ENCODE measurements around the gene CDKN2A. TPM values are rescaled to one million over a fixed set of nuclear protein-coding genes. Genes with fewer than 3 reads are reported as not detected.

The CDKN2A gene
- polyA plus RNA-seq, 1 donor from 2014 or later = not detected

DNA sequence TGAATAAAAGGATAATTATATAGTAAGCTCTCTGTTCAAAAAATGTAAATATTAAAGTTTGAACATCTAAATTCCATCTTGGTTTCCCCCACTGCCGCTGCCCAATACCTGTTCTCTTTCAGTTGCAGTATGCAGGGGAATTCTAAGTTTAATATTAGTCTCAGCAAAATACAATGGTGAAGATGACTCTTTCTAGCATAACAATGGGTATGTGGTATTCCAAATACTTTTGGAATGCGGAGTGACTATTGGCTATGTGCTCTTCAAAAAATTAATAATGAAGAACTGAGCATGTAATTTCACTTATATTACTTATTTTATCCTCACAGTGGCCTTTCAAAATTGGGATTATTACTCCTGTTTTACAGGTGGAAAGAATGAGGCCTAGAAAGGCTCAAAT, 3.8 kb upstream of the CDKN2A start:
- H3K27me3 ChIP-seq (ENCODE audit: insufficient read depth, low read depth, low read length) = peaks cover 99% of the 10 kb centered on the region
- H3K27ac ChIP-seq (ENCODE audit: low read length) = no peak overlapping the region
- no peak for TF ChIP-seq SMC3 (conservative IDR thresholded peaks at IDR 0.05; ENCODE audit: poor library complexity)
- no peaks in the 10 kb centered on the region for H3K36me3 ChIP-seq (ENCODE audit: insufficient read depth, low read length)
- no peak overlapping the region for H3K4me2 ChIP-seq (ENCODE audit: low read length)
- H3K9me2 ChIP-seq (ENCODE audit: insufficient read depth, low read length) = no peaks in the 10 kb centered on the region
- H3K9ac ChIP-seq (ENCODE audit: low read length) = no peak overlapping the region
- no peak overlapping the region for H3K4me3 ChIP-seq (ENCODE audit: low read length)
- no peaks in the 10 kb centered on the region for H3K79me2 ChIP-seq (replicated peaks; ENCODE audit: insufficient read depth, low read length)
- no peaks in the 10 kb centered on the region for H3K9me3 ChIP-seq (ENCODE audit: low read length)
- H3F3A ChIP-seq (ENCODE audit: insufficient read depth, low read length, poor library complexity, severe bottlenecking) = no peaks in the 10 kb centered on the region
- H4K20me1 ChIP-seq (ENCODE audit: insufficient read depth) = no peaks in the 10 kb centered on the region
- no peak overlapping the region for H2AFZ ChIP-seq (ENCODE audit: low read depth, low read length)

- Histone ChIP-seq H2AFZ (ENCODE audit: low read depth, low read length) (no peak overlapping the region), H3K9ac (ENCODE audit: low read length) (no peak overlapping the region), H3K79me2 (replicated peaks; ENCODE audit: insufficient read depth, low read length) (no peaks in the 10 kb centered on the region), H3F3A (ENCODE audit: insufficient read depth, low read length, poor library complexity, severe bottlenecking) (no peaks in the 10 kb centered on the region), H3K4me3 (ENCODE audit: low read length) (no peak overlapping the region), H3K36me3 (ENCODE audit: insufficient read depth, low read length) (no peaks in the 10 kb centered on the region), H4K20me1 (ENCODE audit: insufficient read depth) (no peaks in the 10 kb centered on the region), H3K4me2 (ENCODE audit: low read length) (no peak overlapping the region), H3K27me3 (ENCODE audit: insufficient read depth, low read depth, low read length) (peaks cover 99% of the 10 kb centered on the region), H3K27ac (ENCODE audit: low read length) (no peak overlapping the region), H3K9me2 (ENCODE audit: insufficient read depth, low read length) (no peaks in the 10 kb centered on the region), H3K9me3 (ENCODE audit: low read length) (no peaks in the 10 kb centered on the region)
- TF ChIP-seq EP300 (conservative IDR thresholded peaks at IDR 0.05; ENCODE audit: poor library complexity, severe bottlenecking) = no peak
- no peak for TF ChIP-seq SMC3 (conservative IDR thresholded peaks at IDR 0.05; ENCODE audit: poor library complexity)
- no peak for TF ChIP-seq RAD21 (conservative IDR thresholded peaks at IDR 0.05)
- TF ChIP-seq, protein P1, sequence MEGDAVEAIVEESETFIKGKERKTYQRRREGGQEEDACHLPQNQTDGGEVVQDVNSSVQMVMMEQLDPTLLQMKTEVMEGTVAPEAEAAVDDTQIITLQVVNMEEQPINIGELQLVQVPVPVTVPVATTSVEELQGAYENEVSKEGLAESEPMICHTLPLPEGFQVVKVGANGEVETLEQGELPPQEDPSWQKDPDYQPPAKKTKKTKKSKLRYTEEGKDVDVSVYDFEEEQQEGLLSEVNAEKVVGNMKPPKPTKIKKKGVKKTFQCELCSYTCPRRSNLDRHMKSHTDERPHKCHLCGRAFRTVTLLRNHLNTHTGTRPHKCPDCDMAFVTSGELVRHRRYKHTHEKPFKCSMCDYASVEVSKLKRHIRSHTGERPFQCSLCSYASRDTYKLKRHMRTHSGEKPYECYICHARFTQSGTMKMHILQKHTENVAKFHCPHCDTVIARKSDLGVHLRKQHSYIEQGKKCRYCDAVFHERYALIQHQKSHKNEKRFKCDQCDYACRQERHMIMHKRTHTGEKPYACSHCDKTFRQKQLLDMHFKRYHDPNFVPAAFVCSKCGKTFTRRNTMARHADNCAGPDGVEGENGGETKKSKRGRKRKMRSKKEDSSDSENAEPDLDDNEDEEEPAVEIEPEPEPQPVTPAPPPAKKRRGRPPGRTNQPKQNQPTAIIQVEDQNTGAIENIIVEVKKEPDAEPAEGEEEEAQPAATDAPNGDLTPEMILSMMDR (IDR thresholded peaks at IDR 0.05; ENCODE audit: poor library complexity, severe bottlenecking) = no peak
- no peak for TF ChIP-seq REST (IDR thresholded peaks at IDR 0.05; ENCODE audit: borderline replicate concordance)
- no peak for TF ChIP-seq POLR2AphosphoS5 (IDR thresholded peaks at IDR 0.05)
- no peak for TF ChIP-seq EZH2 (IDR thresholded peaks at IDR 0.05; ENCODE audit: borderline replicate concordance, insufficient read depth, low read length, poor library complexity, severe bottlenecking)
- no peak for TF ChIP-seq TAF1 (IDR thresholded peaks at IDR 0.05; ENCODE audit: low read depth)
- TF ChIP-seq MXI1 (conservative IDR thresholded peaks at IDR 0.05; ENCODE audit: poor library complexity, severe bottlenecking) = no peak
Observed at GRCh38 chr9:21997480-21997879, 3.3 kb upstream of the CDKN2A start.

- Histone ChIP-seq H3K4me2 (ENCODE audit: low read length) (no peak overlapping the region), H3K9me3 (ENCODE audit: low read length) (no peaks in the 10 kb centered on the region), H3K4me3 (ENCODE audit: low read length) (no peak overlapping the region), H3K79me2 (replicated peaks; ENCODE audit: insufficient read depth, low read length) (no peaks in the 10 kb centered on the region), H2AFZ (ENCODE audit: low read depth, low read length) (no peak overlapping the region), H3K27me3 (ENCODE audit: insufficient read depth, low read depth, low read length) (peaks cover 99% of the 10 kb centered on the region), H3K9me2 (ENCODE audit: insufficient read depth, low read length) (no peaks in the 10 kb centered on the region), H3K36me3 (ENCODE audit: insufficient read depth, low read length) (no peaks in the 10 kb centered on the region), H3K27ac (ENCODE audit: low read length) (no peak overlapping the region), H4K20me1 (ENCODE audit: insufficient read depth) (no peaks in the 10 kb centered on the region), H3F3A (ENCODE audit: insufficient read depth, low read length, poor library complexity, severe bottlenecking) (no peaks in the 10 kb centered on the region), H3K9ac (ENCODE audit: low read length) (no peak overlapping the region)
- no peak for TF ChIP-seq POLR2AphosphoS5 (IDR thresholded peaks at IDR 0.05)
- TF ChIP-seq, protein P1 (IDR thresholded peaks at IDR 0.05; ENCODE audit: poor library complexity, severe bottlenecking) = no peak
- TF ChIP-seq SMC3 (conservative IDR thresholded peaks at IDR 0.05; ENCODE audit: poor library complexity) = no peak
- TF ChIP-seq RAD21 (conservative IDR thresholded peaks at IDR 0.05) = no peak
- no peak for TF ChIP-seq EZH2 (IDR thresholded peaks at IDR 0.05; ENCODE audit: borderline replicate concordance, insufficient read depth, low read length, poor library complexity, severe bottlenecking)
- TF ChIP-seq REST (IDR thresholded peaks at IDR 0.05; ENCODE audit: borderline replicate concordance) = no peak
- no peak for TF ChIP-seq MXI1 (conservative IDR thresholded peaks at IDR 0.05; ENCODE audit: poor library complexity, severe bottlenecking)
- no peak for TF ChIP-seq EP300 (conservative IDR thresholded peaks at IDR 0.05; ENCODE audit: poor library complexity, severe bottlenecking)
- no peak for TF ChIP-seq TAF1 (IDR thresholded peaks at IDR 0.05; ENCODE audit: low read depth)
Observed at GRCh38 chr9:21996858-21997257, 2.7 kb upstream of the CDKN2A start.

Measured in neural cell (in vitro differentiated cells).